GM19043 (cell line): ENCODE results near the gene ARMC2.

Source experiments
- ATAC-seq: cut with Tn5 transposase; IDR thresholded peaks from one replicate; pipeline ENCODE4 v1.9.1; 2021; ENCODE audit warnings: low read depth; ENCODE audit not compliant: unreplicated experiment

ARMC2 gene

DNA sequence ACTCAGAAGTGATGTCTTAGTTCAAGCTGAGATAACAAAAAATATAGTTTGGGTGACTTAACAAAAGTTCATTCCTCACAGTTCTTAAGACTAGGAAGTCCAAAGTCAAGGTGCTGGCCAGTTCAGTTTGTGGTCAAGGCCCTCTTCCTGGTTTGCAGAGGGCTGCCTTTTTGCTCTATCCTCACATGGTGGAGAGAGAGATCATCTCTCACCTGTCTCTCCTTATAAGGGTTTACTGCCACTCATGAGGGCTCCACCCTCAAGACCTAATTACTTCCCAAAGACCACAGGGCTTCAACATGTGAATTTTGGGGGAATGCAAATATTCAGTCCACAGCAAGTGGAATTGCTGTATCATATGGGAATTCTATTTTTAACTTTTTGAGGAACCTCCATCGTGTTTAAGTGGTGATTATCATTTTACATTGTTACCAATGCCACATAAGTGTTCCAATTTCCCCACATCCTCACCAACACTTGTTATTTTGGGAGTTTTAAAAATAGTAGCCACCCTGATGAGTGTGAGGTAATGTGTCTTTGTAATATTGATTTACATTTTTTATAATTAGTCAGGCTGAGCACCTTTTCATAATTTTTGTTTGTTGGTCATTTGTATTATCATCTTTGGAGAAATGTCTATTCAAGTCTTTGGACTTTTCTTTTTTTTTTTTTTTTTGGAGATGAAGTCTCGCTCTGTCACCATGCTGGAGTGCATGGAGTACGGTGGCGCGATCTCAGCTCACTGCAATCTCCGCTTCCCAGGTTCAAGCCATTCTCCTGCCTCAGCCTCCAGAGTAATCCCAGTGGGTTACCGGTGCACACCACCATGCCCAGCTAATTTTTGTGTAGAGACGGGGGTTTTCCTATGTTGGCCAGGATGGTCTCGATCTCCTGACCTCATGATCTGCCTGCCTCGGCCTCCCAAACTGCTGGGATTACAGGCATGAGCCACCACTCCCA is 134.2 kb downstream of the ARMC2 start:
- no peak for ATAC-seq

DNA sequence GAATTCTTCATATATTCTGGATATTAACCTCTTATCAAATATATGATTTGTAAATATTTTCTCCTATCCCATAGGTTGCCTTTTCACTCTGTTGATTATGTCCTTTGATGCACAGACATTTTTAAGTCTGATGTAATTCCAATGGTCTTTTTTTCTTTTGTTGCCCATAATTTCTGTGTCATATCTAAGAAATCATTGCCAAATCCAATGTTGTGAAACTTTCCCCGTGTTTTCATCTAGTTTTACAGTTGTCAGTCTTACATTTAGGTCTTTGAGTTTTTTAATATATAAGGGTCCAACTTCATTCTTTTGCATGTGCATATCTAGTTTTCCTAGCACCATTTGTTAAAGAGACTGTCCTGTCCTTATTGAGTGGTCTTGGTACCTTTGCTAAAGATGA is 134.9 kb downstream of the ARMC2 start:
- no peak for ATAC-seq

DNA sequence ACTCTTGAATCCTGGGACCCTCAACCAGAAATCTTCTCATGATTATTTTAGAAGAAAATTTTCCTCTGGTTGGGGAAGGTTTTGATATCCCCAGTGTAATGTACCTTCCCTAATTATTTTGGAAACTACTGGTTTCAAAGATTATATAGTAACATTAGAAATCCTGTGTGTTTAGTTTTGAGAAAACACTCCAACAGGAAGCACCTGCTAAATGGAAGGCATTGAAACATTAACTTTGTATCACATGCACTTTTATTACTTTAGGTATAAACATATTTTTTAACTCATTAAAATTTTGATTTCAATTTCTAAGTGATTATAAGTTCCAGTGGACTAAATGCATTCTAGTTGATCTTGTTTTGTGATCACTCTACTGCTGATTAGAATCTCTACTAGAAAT is 137.1 kb downstream of the ARMC2 start:
- no peak for ATAC-seq

DNA sequence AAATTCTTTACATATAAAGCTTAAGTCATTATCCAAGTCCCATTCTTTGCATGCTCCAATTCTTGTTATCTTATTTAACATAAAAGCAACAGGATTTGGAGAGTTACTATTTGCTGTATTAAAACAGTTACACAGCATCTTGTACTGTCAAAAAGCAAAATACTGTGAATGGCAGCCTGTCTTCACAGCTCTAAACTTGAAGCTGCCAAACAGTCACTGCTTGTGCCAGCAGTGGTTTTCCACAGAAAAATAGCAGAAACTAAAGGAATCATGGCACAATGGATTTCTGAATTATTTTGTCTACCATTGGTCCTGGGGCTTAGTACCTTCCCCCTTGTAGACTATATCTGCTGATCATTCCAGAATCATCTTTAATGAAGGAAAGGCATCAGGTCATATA is 138.9 kb downstream of the ARMC2 start:
- ATAC-seq: no peak

DNA sequence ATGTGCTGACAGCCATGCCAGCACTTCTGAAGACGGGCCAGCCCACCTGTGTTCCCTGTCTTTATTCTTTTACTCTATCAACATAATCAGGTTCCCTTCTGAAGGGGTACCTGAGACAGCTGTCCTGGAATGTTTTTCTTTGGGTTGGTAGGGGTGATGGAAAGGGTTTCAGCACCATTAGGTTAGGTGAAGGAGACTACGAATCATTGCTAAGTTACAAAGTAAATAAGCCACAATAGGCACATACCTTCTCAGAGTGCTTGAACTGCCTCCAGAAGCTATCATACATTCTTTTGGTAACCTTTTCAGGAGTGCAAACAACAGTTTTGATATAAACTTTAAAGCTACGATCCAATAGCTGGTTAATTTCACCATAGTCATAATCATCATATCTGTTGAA is 140.1 kb downstream of the ARMC2 start:
- no peak for ATAC-seq

DNA sequence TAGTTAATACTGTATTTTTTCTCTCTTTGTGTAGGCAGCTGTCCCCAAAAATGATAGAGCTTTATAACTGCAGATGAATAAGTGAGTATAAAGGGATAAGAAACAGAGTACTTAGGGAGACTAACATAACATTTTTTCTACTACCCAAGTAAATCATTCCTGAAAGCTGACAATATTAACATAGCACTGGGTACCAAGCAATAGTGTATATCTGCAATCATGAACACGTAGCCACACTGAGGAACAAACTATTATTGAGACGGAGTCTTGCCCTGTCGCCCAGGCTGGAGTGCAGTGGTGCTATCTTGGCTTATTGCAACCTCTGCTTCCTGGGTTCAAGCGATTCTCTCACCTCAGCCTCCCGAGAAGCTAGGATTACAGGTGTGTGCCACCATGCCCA is 140.5 kb downstream of the ARMC2 start:
- ATAC-seq: no peak

DNA sequence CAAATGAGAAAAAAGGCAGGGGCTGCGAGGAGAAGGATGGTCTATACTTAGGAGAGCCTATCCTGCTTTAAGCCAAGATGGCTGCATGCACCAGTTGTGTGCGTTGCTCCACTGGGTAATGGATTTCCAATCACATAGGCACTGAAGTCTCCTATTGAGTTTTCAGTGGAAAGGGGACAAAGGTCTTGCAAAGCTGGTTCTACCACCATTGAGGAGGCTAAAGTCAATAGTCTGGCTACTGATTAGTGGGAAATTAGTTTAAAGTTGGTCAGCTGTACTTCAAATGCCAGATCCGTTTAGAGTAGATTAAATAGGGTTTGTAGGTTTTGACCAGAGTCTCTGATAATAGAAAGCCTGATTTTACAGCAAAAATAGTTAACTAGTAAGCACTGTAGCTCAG is 141.5 kb downstream of the ARMC2 start:
- no peak for ATAC-seq

DNA sequence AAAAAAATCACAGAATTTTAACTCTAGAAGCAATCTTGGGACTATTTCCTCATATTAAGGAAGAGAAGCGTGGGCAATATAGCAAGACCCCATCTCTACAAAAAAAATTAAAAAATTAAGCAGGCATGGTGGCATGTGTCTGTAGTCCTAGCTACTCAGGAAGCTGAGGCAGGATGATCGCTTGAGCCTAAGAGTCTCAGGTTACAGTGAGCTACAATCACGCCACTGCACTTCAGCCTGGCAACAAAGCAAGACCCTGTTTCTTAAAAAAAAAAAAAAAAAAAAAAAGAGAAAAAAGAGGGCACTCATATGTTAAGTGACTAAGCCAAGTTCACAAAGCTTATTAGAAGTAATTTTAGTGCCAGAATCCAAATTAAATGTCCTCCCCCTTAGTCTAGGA is 145.7 kb downstream of the ARMC2 start:
- ATAC-seq: no peak

DNA sequence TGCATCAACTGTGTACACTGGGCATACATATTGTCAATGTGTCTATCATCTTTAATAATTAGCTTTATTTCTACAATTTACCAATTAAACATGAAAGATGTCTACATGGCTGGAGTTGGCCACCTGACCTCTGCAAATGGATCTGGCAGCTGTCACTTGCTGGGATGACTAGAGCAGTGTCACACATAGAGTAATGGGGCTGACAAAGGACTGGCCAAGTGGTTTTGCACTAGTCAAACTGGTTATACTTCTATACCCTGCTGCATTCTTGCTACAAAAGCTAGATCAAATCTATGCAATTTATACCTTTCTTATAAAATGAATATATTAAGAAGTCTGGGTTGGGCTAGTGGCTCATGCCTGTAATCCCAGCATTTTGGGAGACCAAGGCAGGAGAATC is 147.1 kb downstream of the ARMC2 start:
- ATAC-seq: no peak

DNA sequence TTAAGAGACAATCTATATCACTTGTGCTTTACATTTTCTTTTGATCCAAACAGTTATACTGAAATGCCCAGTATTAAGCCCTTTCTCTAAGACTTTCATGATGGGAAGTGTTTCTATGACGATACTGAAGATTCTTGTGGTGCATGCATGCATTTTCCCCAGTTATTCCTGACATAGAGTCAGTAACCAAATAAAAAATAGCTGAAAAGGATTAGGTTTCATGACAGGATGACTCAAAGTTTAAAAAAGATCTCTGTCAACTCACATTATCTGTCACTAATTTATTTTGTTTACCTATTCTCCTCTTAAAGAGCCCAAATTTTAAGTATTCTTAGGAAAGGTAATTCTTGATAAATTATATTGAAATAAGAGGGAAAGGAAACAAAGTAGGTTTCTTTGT is 148.0 kb downstream of the ARMC2 start:
- no peak for ATAC-seq

DNA sequence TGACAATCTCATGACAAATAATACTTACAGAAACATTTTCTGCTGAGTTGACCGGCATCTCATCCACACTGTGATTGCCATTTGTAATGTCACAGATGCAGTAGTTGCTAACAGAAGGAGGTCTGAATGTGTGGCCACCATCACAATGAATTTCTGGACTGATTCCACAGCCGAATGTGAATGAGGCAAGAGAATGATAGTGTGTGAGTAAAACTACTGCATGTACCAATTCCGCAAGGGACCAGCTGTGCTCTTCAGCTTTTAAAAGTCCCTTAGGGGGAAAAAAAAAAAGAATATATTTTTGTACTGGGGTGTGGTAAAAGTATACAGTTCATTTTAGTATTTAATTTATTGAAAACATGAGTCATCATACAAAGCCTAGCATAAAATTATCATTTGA is 150.3 kb downstream of the ARMC2 start:
- ATAC-seq: no peak

DNA sequence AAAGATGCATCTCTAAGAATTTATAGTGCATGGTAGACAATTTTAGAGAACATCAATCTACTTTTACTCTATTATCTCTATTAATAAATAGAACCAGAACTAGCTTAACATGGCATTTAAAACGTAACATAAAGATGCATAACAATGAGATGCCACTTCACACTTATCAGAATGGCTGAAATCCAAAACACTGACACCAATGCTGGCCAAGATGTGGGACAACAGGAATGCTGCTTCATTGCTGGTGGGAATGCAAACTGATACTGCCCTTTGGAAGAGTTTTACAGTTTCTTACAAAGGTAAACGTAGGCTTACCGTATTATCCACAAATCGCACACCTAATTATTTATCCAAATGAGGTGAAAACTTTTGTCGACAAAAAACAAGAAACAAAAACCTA is 151.2 kb downstream of the ARMC2 start:
- no peak for ATAC-seq

DNA sequence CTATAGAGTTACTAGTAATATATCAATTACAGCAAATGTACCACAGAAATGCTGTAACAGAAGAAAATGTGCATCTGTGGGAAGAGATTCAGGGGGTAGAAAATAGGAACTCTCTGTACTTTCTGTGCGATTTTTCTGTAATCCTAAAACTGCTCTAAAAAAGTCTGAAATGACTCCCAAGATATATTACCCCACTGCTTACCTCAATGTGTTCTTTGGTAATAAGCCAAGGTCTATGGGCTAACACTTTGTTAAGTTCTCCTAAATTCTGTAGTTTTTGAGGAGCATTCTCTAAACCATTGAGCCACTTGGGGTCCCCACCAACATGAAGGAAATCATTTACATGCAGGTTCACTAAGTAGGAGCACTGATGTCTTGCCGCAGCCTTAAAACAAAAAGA is 152.1 kb downstream of the ARMC2 start:
- no peak for ATAC-seq

DNA sequence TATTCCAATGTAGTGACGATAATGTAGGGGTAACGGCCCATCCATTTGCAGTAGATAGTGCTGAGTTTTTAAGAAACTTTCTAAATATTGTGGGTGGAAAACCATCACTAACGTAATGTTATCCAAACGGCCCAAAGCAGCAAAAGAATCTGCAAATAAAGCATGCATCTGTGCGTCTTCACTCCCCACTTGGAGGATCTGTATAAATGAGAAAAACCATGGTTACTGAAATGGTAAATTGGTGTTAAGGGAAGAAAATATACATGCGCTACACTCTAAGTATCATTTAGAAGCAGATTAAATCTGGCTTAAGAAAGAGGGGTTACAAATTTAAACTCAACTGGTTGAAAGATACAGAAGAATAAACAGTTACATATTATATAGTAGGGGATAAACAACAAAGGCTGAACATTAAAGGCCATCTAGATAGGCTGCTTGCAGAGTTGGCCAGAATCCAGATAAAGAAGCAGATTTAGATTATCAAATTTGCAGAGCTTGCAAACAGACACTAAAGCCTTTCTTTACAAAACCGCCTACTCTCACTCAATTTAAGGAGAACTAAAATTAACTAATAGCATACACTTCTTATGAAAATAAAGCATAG is 153.2 kb downstream of the ARMC2 start:
- ATAC-seq: no peak

DNA sequence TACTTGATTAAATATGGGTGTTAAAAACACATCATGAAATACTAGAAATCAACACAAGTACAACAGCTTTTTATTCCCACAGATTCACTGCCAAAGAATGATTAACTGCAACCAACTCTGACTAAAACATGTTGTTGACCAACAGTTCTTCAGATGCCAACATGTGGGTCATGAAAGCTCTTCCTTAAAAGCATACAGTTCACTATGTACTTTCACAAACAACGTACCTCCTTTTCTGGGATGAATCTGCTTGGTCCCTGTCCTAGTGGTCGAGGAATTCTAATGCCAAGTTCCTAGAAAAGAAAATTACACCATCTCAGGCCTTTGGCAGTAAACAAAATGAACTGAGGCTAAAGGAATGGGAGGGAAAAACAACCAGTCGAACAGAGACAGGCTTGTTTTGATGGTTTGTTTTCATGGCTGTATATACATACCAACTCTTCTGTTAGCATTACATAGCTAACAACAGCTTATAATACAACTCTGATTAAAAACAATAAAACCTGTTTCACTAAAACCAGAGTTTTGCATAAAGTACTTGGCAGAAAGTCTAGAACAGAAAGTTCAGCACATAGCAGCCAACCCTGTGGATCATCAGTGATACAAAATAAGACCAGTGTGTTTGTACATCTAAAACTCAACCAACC is 154.0 kb downstream of the ARMC2 start:
- no peak for ATAC-seq

DNA sequence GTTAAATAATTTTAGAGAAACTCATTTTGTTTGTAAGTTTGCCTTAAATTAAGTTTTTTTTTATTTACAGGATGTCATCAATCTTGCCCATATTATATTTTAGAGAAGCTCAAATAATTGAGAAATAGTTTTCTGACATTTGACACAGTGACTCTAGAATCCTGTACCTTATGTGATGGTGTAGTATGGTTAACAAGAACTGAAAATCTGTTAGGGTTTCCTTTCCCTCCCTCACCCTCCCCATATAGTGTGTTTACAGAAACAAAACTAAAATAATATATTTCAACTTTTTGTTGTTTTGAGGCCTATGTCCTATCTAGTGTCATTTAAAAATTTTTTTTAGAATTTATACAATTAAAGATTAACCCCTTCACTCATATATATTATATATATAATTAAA is 154.7 kb downstream of the ARMC2 start:
- no peak for ATAC-seq

DNA sequence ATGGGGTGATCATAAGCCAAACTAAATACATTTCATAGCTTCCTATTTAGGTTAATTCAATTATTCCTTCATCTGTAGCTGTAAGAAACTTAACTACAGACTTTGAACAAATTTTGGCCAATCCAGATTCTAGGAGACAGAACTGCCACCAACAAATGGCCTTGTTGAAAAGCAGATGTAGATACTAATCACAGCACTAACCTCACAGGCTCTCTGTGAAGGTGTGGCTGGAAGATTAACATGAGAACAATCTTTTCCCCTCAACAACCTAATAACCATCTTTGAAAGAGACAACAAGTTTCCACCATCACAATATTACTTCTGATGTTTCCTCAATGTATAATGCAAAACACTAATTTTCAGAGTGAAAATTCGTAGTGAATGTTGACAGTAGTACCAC is 158.6 kb downstream of the ARMC2 start:
- ATAC-seq: no peak

DNA sequence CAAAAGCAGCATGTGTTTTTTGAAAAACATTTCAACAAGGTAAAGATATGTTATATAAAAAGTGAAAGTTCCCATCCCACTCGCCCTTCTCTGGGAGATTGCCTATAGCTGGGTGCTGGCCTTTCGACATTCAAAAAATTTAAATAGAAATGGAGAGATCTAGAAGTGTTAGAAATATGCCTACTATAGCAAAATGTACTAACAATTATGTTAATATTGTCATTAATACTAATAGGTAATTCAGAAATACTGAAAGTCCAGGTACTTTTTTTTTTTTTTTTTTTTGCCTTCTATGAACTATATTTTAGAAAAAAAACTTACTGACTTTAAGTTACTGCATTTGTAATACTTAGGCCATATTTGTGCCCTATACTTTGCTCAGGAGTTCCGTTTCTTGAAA is 159.3 kb downstream of the ARMC2 start:
- no peak for ATAC-seq

DNA sequence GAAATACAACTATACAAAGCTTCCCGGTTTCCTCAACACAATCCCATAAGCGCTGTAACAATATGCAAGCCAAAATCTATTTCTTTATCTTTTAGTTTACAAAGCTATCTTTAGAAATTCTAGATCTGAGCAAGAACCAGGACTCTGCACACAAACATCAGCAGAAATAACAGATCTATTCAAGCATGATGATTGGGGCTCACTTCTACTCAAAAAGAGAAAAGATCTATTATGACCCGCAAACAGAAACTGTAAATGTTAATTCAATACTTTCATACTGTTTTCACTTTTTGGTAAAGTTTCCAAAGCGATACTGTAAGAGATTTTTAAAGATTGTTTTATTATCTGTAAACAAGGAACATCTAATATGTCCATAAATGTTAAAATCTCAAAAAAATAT is 159.8 kb downstream of the ARMC2 start:
- ATAC-seq: no peak

DNA sequence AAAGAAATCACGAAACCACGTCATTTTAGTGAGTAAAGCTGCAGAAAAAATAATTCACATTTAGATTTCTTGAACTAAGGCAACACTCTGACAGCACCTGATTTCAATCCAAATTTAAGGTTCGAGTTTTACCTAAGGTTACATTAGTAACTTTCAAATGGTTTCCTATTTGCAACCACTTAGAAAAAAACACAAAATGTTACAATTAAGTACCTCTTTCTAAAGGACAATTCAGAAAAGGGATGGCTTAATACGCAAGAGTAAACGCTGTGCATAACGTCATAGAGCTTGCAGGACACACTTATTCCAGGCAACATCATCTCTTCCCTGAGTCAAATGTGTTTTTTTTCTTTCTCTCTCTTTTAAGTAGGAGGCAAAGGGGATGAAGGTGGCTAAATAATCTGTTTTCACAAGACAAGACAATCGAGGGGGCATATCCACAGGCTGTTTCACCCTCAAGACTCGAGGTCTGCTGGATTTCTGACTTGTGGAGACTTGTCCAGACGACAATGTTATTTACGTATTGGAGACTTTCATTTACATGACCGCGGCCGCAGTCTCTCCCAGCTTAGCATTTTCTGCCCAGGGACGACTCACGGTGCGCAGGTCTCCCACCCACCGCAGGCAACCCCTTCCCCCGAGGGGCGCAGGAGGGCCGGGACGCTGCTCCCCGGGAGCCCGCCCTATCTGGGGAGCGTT is 160.5 kb downstream of the ARMC2 start:
- no peak for ATAC-seq
